GM18508 (cell line): ENCODE measurements around the gene SPTBN2.

Source experiments
- ATAC-seq: cut with Tn5 transposase; IDR thresholded peaks from one replicate; pipeline ENCODE4 v1.9.1; 2021; ENCODE audit warnings: moderate number of reproducible peaks; ENCODE audit not compliant: insufficient read depth, unreplicated experiment

The SPTBN2 gene

GRCh38 chr11:66705587-66706335 lies 23.3 kb downstream of the SPTBN2 start:
- ATAC-seq, result no peak

GRCh38 chr11:66704659-66705360 lies 24.2 kb downstream of the SPTBN2 start:
- no peak for ATAC-seq

GRCh38 chr11:66701432-66702240 lies 27.4 kb downstream of the SPTBN2 start:
- ATAC-seq, result no peak

GRCh38 chr11:66700742-66701141 lies 28.3 kb downstream of the SPTBN2 start:
- no peak for ATAC-seq

GRCh38 chr11:66700337-66700736 lies 28.7 kb downstream of the SPTBN2 start:
- no peak for ATAC-seq

GRCh38 chr11:66698491-66698890 lies 30.5 kb downstream of the SPTBN2 start:
- ATAC-seq, result no peak

GRCh38 chr11:66697988-66698387 lies 31.0 kb downstream of the SPTBN2 start:
- ATAC-seq, result no peak

- ATAC-seq, result no peak
Observed at GRCh38 chr11:66696146-66696545, 32.9 kb downstream of the SPTBN2 start.

- ATAC-seq, result no peak
Observed at GRCh38 chr11:66694732-66695207, 34.2 kb downstream of the SPTBN2 start.

- no peak for ATAC-seq
Observed at GRCh38 chr11:66694056-66694410, 35.0 kb downstream of the SPTBN2 start.

- no peak for ATAC-seq
Observed at GRCh38 chr11:66693356-66694055, 35.5 kb downstream of the SPTBN2 start.

- ATAC-seq, result no peak
Observed at GRCh38 chr11:66692871-66693331, 36.1 kb downstream of the SPTBN2 start.

GRCh38 chr11:66692446-66692845 lies 36.6 kb downstream of the SPTBN2 start:
- ATAC-seq, result no peak

GRCh38 chr11:66691311-66691980 lies 37.6 kb downstream of the SPTBN2 start:
- no peak for ATAC-seq

GRCh38 chr11:66689661-66690590 lies 39.1 kb downstream of the SPTBN2 start:
- ATAC-seq, result no peak

GRCh38 chr11:66688561-66689534 lies 40.2 kb downstream of the SPTBN2 start:
- ATAC-seq, result no peak

- no peak for ATAC-seq
Observed at GRCh38 chr11:66687831-66688281, 41.2 kb downstream of the SPTBN2 start.
